NCI-H128 (cell line): ENCODE results near the gene ACTR5.
"Not testable (repeated sequence)": the region's sequence is repeated elsewhere in the genome, so short reads cannot be mapped to it uniquely, and the experiment has no call there.

Experiments used
- DNase-seq: peaks from one replicate; lab custom pipeline; 2025; ENCODE audit not compliant: unreplicated experiment; lab: John Stamatoyannopoulos, UW

ACTR5 gene

DNA sequence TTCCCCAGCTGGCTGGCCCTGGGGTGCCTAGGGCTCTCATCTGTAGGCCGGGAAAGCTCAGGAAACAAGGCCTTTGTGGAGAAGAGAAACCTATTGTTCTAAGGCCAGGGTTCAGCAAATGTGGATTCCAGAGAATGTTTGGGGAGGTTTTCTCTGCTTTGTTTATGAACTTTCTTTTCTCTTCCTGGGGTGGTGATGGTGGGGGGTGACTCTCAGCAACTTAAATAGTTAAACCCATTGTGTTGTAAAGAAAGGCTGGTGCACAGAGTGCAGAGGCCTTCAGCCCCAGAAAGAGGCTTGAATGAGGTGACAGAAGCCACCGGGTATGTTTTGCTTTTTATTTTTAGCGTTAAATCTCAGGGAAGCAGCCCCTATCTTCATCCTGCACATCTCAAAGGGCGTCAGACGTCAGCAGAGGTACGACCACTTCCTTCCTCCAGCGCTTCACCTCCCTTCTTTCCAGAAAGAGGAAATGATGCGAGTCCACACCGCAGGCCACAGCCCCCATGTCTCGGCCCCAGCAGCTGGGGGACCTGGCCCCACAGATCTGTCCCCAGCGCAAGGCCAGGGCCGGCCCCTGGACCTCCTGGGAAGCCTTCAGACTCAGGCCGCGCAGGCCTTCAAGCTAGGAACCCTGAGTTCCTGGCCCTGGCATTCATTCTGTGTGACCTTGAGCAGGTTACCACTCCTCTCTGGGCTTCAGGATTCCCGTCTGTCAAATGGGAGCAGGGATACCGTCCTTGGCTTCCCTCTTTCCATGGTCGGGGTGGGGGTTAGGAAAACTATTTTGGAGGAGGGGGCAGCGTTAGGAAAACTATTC, 56.6 kb downstream of the ACTR5 start:
- no peak for DNase-seq

DNA sequence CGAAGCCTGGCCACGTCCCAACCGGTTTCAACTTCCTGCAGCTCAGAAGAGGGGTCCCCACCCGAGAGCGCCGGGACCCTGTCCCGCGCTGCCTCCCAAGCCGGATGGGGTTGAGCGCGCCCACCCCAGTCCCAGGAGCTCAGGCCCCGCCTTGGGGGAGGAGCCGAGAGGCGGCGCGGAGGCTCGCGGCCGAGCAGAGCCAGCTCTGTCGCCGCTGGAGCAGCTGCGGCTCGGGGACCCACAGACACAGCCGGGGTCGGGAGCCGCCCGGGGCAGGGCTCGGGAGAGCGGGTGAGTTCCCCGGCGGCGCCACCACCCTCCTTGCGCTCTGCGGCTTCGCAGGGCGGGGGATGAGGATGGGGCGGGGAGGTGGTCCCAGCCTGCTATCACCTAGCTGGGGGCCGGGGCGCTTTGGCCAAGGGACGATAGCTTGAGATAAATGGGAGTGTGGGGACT, 57.3 kb downstream of the ACTR5 start, which contains the start of gene PPP1R16B:
PPP1R16B (plus strand) TSS at position 196 of the 456 bp plus-strand sequence. CDS start 30,229 bp downstream, outside the sequence.
- no peak for DNase-seq

DNA sequence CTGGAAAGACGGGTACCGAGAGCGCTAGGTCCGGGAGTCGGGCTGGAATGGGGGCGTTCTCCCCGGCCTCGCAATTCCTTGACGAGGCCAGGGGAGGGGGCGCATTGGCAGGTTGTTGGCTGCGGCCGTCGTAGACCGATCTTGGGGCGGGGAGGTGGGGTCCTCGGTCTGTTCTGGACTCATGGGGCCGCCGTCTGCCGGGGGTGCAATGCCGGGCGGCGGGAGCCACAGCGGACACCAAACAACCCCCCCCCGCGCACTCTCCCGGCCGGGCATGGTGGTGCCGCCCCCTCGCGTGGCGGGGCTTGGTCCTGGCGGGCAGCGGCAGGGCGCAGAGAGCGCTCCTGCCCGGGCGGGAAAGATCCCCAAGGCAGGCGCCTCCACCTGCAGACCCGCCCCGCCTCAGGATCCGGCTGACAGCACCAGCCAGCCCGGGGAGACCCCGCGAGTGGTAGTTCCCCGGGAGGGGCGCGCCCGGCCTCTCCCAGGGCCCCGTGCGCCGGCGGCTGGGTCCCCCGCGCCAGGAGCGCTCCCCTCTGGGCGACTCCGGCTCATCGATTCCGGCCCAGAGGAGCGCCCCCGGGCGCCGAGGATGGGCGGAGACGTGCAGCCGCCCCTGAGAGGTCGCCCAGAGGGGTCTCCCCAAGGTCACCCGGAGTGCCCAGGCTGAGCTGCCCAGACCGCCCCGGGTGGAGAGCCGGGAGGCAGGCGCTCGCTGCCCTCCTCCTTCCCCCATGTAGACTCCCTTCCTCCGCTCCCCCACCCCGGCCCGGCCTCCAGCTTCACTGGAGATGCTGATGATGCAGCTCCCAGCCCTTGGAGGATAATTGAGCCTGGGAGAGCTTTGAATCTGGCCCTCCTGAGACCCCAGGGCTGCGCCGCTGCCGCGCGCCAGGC, 57.9 kb downstream of the ACTR5 start:
- no peak for DNase-seq

- DNase-seq, result peak; percentile 23
Observed at GRCh38 chr20:38806855-38807655, 58.8 kb downstream of the ACTR5 start.

- DNase-seq, result no peak
Observed at GRCh38 chr20:38809942-38810341, 61.7 kb downstream of the ACTR5 start.

DNA sequence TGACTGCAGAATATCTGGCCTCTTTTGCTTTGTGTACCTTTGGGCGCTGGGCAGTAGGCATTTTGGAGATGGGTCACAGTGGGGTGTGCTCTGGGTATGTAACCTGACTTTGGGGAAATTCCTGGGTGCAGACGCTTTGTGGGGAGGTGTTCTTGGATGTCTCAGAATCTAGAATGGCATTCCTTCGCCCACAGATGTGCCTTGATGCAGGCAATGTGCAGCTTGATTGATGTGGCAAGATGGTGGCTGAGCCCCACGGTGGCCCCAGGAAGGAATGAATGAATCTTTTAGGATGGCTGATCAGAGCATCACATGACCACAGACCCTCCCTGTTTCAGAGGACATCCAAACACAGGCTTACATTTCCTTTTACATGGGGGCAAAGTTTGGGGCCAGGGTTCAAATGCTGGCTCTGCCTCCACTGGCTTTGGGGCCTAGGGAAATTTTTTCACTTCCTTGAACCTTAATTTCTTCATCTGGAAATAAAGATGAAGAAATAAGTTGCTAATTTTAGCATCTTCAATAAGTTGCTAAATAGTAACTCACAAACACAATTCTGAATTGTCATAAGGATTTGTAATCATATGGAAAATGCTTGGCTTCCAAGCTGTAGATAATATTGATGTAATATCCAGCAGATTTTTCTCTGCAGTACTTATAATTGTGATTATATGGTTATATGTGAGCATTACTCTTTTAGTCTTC, 62.8 kb downstream of the ACTR5 start:
- DNase-seq, result no peak

DNA sequence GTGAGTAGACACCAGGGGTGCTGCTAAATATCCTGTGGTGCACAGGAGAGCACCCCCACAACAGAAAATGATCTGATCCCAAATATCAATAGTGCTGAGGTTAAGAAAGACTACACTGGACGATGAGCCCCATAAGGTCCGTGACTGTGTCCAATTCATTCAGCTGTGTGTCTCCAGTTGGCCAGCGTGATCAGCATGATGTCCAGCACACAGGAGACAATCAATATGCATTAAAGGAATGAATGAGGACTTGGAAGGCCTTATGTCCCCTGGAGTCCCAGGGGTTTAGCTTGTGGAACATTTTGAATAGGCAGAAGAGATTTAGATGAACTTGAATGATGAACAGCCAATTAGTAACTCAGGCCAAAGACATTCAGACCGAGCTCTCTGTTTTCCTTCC, 63.5 kb downstream of the ACTR5 start:
- no peak for DNase-seq

GRCh38 chr20:38812182-38812581, 63.9 kb downstream of the ACTR5 start:
- DNase-seq, result no peak

GRCh38 chr20:38812709-38813573, 64.7 kb downstream of the ACTR5 start:
- DNase-seq, result no peak

- not testable (repeated sequence) for DNase-seq
Observed at GRCh38 chr20:38813574-38813962, 65.3 kb downstream of the ACTR5 start.

DNA sequence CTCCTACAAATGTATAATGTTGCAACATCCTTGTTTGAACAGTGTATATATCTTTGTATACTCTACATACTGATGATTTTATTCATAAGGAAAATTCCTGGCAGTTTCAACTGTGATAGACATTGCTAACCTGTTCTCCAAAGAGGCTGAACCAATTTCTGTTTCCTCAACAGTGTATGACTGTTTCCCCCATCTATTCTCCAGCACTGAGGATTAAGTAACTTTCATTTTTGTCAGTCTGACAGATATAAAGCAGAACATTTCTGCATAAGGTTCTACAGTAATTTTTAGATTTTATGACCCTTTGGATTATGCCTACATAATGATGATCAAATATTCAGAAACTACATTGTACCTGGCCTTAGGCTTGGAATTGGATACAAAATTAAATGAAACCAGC, 67.2 kb downstream of the ACTR5 start:
- DNase-seq, result no peak

GRCh38 chr20:38818113-38819065, 70.1 kb downstream of the ACTR5 start:
- no peak for DNase-seq
